Glutamatergic neuron (in vitro differentiated cells): Measurements from ENCODE around the gene MTF2. TPM values are rescaled to one million over a fixed set of nuclear protein-coding genes. Genes with fewer than 3 reads are reported as not detected.
"Not testable (repeated sequence)": the region's sequence is repeated elsewhere in the genome, so short reads cannot be mapped to it uniquely, and the experiment has no call there.

Experiments used
- DNase-seq: peaks from one replicate; pipeline ENCODE4 v3.0.0; 2022
- H3K27ac Mint-ChIP-seq: one replicate; pipeline ENCODE4 v1.8.0; 2020; ENCODE audit warnings: mild to moderate bottlenecking, mixed read lengths, inconsistent platforms; ENCODE audit not compliant: unreplicated experiment
- H3K27me3 Mint-ChIP-seq: one replicate; pipeline ENCODE4 v1.8.0; 2020; ENCODE audit warnings: mild to moderate bottlenecking, moderate library complexity, mixed read lengths, inconsistent platforms; ENCODE audit not compliant: unreplicated experiment
- H3K36me3 Mint-ChIP-seq: one replicate; pipeline ENCODE4 v1.8.0; 2020; ENCODE audit warnings: mild to moderate bottlenecking, mixed read lengths, inconsistent platforms; ENCODE audit not compliant: unreplicated experiment
- H3K4me1 Mint-ChIP-seq: one replicate; pipeline ENCODE4 v1.8.0; 2020; ENCODE audit warnings: mild to moderate bottlenecking, low read depth, mixed read lengths, inconsistent platforms; ENCODE audit not compliant: unreplicated experiment
- H3K4me3 Mint-ChIP-seq: one replicate; pipeline ENCODE4 v1.8.0; 2020; ENCODE audit warnings: mild to moderate bottlenecking, mixed read lengths, inconsistent platforms; ENCODE audit not compliant: unreplicated experiment
- H3K9me3 Mint-ChIP-seq: one replicate; pipeline ENCODE4 v1.8.0; 2020; ENCODE audit warnings: mild to moderate bottlenecking, moderate library complexity, mixed read lengths, inconsistent platforms; ENCODE audit not compliant: unreplicated experiment
- CTCF ChIP-seq: fragments of 200-600 bp; sonication (generic); IDR thresholded peaks from one replicate; pipeline ENCODE4 v1.5.0; 2021; ENCODE audit not compliant: partially characterized antibody, unreplicated experiment
- total RNA-seq: library from RNA; stranded (reverse); fragmentation: NEBNext Ultra II Directional; extraction: Animal tissue kit (Norgen Biotek cat#: 25700); gene quantifications from one replicate; pipeline ENCODE4 v1.2.1, GENCODE V29; 2021; ENCODE audit not compliant: unreplicated experiment

The MTF2 gene
- total RNA-seq, 1 donor from 2014 or later = 129 TPM

- Mint-ChIP-seq H3K27ac (no peak overlapping the region), H3K36me3 (peaks cover 16% of the 10 kb centered on the region), H3K4me1 (peaks cover 4% of the 10 kb centered on the region), H3K27me3 (no peaks in the 10 kb centered on the region), H3K9me3 (peaks cover 4% of the 10 kb centered on the region), H3K4me3 (no peak overlapping the region)
- DNase-seq = no peak
- TF ChIP-seq CTCF = no peak
These were observed 85.7 kb downstream of the MTF2 start for GRCh38 chr1:93164816-93165215.

- not testable (repeated sequence) for H3K27ac Mint-ChIP-seq, DNase-seq, H3K27me3 Mint-ChIP-seq, H3K4me1 Mint-ChIP-seq, H3K4me3 Mint-ChIP-seq, H3K9me3 Mint-ChIP-seq
- peaks cover 16% of the 10 kb centered on the region for H3K36me3 Mint-ChIP-seq
These were observed 86.8 kb downstream of the MTF2 start for GRCh38 chr1:93165895-93166294.

- H3K36me3 Mint-ChIP-seq = peaks cover 16% of the 10 kb centered on the region
- no peaks in the 10 kb centered on the region for H3K27me3 Mint-ChIP-seq
- H3K4me3 Mint-ChIP-seq = no peak overlapping the region
- peaks cover 4% of the 10 kb centered on the region for H3K9me3 Mint-ChIP-seq
- DNase-seq = no peak
- H3K27ac Mint-ChIP-seq = no peak overlapping the region
- no peak for TF ChIP-seq CTCF
- H3K4me1 Mint-ChIP-seq = no peaks in the 10 kb centered on the region
These were observed 87.9 kb downstream of the MTF2 start for GRCh38 chr1:93167006-93167405.

- H3K4me1 Mint-ChIP-seq, H3K4me3 Mint-ChIP-seq, H3K9me3 Mint-ChIP-seq, H3K27me3 Mint-ChIP-seq, DNase-seq, H3K27ac Mint-ChIP-seq: not testable (repeated sequence)
- H3K36me3 Mint-ChIP-seq = peaks cover 16% of the 10 kb centered on the region
These were observed 91.1 kb downstream of the MTF2 start for GRCh38 chr1:93170141-93170678.

- DNase-seq = no peak
- Mint-ChIP-seq H3K4me3 (no peak overlapping the region), H3K4me1 (no peaks in the 10 kb centered on the region), H3K36me3 (peaks cover 9% of the 10 kb centered on the region), H3K27me3 (no peaks in the 10 kb centered on the region), H3K27ac (no peak overlapping the region), H3K9me3 (peaks cover 2% of the 10 kb centered on the region)
- TF ChIP-seq CTCF = no peak
These were observed 92.5 kb downstream of the MTF2 start for GRCh38 chr1:93171549-93172034.

- H3K4me1 Mint-ChIP-seq = no peaks in the 10 kb centered on the region
These were observed 93.7 kb downstream of the MTF2 start for GRCh38 chr1:93172778-93173177.

GRCh38 chr1:93174638-93175037, 95.6 kb downstream of the MTF2 start:
- H3K4me3 Mint-ChIP-seq, DNase-seq: not testable (repeated sequence)
- H3K4me1 Mint-ChIP-seq = peaks cover 11% of the 10 kb centered on the region

More at GRCh38 chr1:93172778-93173177, 93.7 kb downstream of the MTF2 start:
- TF ChIP-seq CTCF = no peak
- H3K27me3 Mint-ChIP-seq = no peaks in the 10 kb centered on the region
- peaks cover under 1% of the 10 kb centered on the region for H3K36me3 Mint-ChIP-seq
- no peak overlapping the region for H3K4me3 Mint-ChIP-seq
- DNase-seq = no peak
- H3K9me3 Mint-ChIP-seq = peaks cover 2% of the 10 kb centered on the region
- no peak overlapping the region for H3K27ac Mint-ChIP-seq

More at GRCh38 chr1:93174638-93175037, 95.6 kb downstream of the MTF2 start:
- H3K9me3 Mint-ChIP-seq, H3K27me3 Mint-ChIP-seq, H3K27ac Mint-ChIP-seq, H3K36me3 Mint-ChIP-seq: not testable (repeated sequence)
